H9 (cell line): Measurements from ENCODE around the gene CHCHD6. TPM values are rescaled to one million over a fixed set of nuclear protein-coding genes. Genes with fewer than 3 reads are reported as not detected.

Experiments
- DNase-seq: peaks from one replicate; pipeline ENCODE4 v3.0.0-alpha.2; 2017
- H2AFZ ChIP-seq: one replicate; pipeline ENCODE4 v1.6.1; 2013; ENCODE audit warnings: mild to moderate bottlenecking, low read length, control low read depth, moderate library complexity
- H2AK5ac ChIP-seq: 2 replicates; pipeline ENCODE4 v1.6.1; 2013; ENCODE audit warnings: low read length, control low read depth, mixed read lengths; ENCODE audit not compliant: insufficient read length
- H2BK120ac ChIP-seq: one replicate; pipeline ENCODE4 v1.6.1; 2013; ENCODE audit warnings: low read depth, mild to moderate bottlenecking, low read length, control low read depth, inconsistent platforms; ENCODE audit not compliant: poor library complexity, severe bottlenecking
- H2BK12ac ChIP-seq: 2 replicates; pipeline ENCODE4 v1.6.1; 2013; ENCODE audit warnings: low read length, control low read depth, mixed read lengths, low read depth; ENCODE audit not compliant: insufficient read length
- H2BK15ac ChIP-seq: 2 replicates; pipeline ENCODE4 v1.6.1; 2013; ENCODE audit warnings: low read depth, low read length, control low read depth
- H2BK20ac ChIP-seq: one replicate; pipeline ENCODE4 v1.6.1; 2013; ENCODE audit warnings: low read depth, mild to moderate bottlenecking, low read length, control low read depth, inconsistent platforms; ENCODE audit not compliant: poor library complexity, severe bottlenecking
- H2BK5ac ChIP-seq: 2 replicates; pipeline ENCODE4 v1.6.1; 2013; ENCODE audit warnings: low read length, control low read depth, mixed read lengths; ENCODE audit not compliant: insufficient read length
- H3K14ac ChIP-seq: 2 replicates; pipeline ENCODE4 v1.6.1; 2013; ENCODE audit warnings: low read length, control low read depth; ENCODE audit not compliant: insufficient read depth
- H3K18ac ChIP-seq: 2 replicates; pipeline ENCODE4 v1.6.1; 2013; ENCODE audit warnings: low read depth, mild to moderate bottlenecking, mixed read lengths, low read length, control low read depth; ENCODE audit not compliant: insufficient read length
- H3K23ac ChIP-seq: 2 replicates; pipeline ENCODE4 v1.6.1; 2013; ENCODE audit warnings: low read length, control low read depth, mixed read lengths, low read depth; ENCODE audit not compliant: insufficient read length
- H3K23me2 ChIP-seq: 2 replicates; pipeline ENCODE4 v1.6.1; 2013; ENCODE audit warnings: low read depth, mild to moderate bottlenecking, mixed read lengths, low read length, control low read depth; ENCODE audit not compliant: insufficient read length, poor library complexity, severe bottlenecking
- H3K27ac ChIP-seq: 2 replicates; pipeline ENCODE4 v1.5.1; 2013; ENCODE audit warnings: low read length, control low read depth, mixed read lengths, low read depth; ENCODE audit not compliant: insufficient read length
- H3K27me3 ChIP-seq: 2 replicates; pipeline ENCODE4 v1.6.1; 2013; ENCODE audit warnings: low read length, control low read depth, inconsistent platforms; ENCODE audit not compliant: insufficient read depth
- H3K4ac ChIP-seq: 2 replicates; pipeline ENCODE4 v1.6.1; 2013; ENCODE audit warnings: low read depth, mild to moderate bottlenecking, control low read depth, inconsistent platforms, low read length, moderate library complexity
- H3K4me1 ChIP-seq: 2 replicates; pipeline ENCODE4 v1.6.1; 2013; ENCODE audit warnings: low read length, control low read depth, inconsistent platforms; ENCODE audit not compliant: insufficient read depth
- H3K4me2 ChIP-seq: 2 replicates; pipeline ENCODE4 v1.6.1; 2013; ENCODE audit warnings: low read length, control low read depth, mixed read lengths; ENCODE audit not compliant: insufficient read length, insufficient read depth
- H3K56ac ChIP-seq: 2 replicates; pipeline ENCODE4 v1.6.1; 2013; ENCODE audit warnings: low read depth, mild to moderate bottlenecking, mixed read lengths, low read length, control low read depth; ENCODE audit not compliant: insufficient read length
- H3K79me1 ChIP-seq: 2 replicates; pipeline ENCODE4 v1.6.1; 2013; ENCODE audit warnings: low read depth, mild to moderate bottlenecking, moderate library complexity, low read length, control low read depth, inconsistent platforms; ENCODE audit not compliant: insufficient read depth, poor library complexity, severe bottlenecking
- H3K79me2 ChIP-seq: 2 replicates; pipeline ENCODE4 v1.6.1; 2013; ENCODE audit warnings: low read length, control low read depth, inconsistent platforms; ENCODE audit not compliant: insufficient read depth
- H3K9ac ChIP-seq: 2 replicates; pipeline ENCODE4 v1.6.1; 2013; ENCODE audit warnings: low read length, control low read depth, mixed read lengths; ENCODE audit not compliant: insufficient read length; ENCODE audit errors: extremely low read depth
- H3K9me3 ChIP-seq: one replicate; pipeline ENCODE4 v1.6.1; 2013; ENCODE audit warnings: low read depth, low read length, inconsistent platforms; ENCODE audit not compliant: control insufficient read depth
- H3T11ph ChIP-seq: one replicate; pipeline ENCODE4 v1.6.1; 2013; ENCODE audit warnings: mild to moderate bottlenecking, low read length, control low read depth, inconsistent platforms
- H4K20me1 ChIP-seq: one replicate; pipeline ENCODE4 v1.6.1; 2013; ENCODE audit not compliant: control insufficient read depth, insufficient read length, insufficient read depth
- H4K5ac ChIP-seq: 2 replicates; pipeline ENCODE4 v1.6.1; 2013; ENCODE audit warnings: low read depth, mild to moderate bottlenecking, mixed read lengths, low read length, control low read depth; ENCODE audit not compliant: insufficient read length
- H4K8ac ChIP-seq: replicated peaks from 2 replicates; pipeline ENCODE4 v1.6.1; 2013; ENCODE audit warnings: low read length, control low read depth, mixed read lengths, low read depth; ENCODE audit not compliant: insufficient read length
- H4K91ac ChIP-seq: 2 replicates; pipeline ENCODE4 v1.6.1; 2013; ENCODE audit warnings: low read depth, mild to moderate bottlenecking, moderate library complexity, mixed read lengths, low read length, control low read depth; ENCODE audit not compliant: insufficient read length
- H3K27ac Mint-ChIP-seq, 3 experiments: 2 replicates in 2 of 3; 3 replicates in 1 of 3; pipeline ENCODE4 v1.8.0; 2020 to 2021; ENCODE audit warnings: mixed read lengths in 3 of 3, mild to moderate bottlenecking in 1 of 3, moderate library complexity in 1 of 3
- H3K27me3 Mint-ChIP-seq: 2 replicates; pipeline ENCODE4 v1.8.0; 2021; ENCODE audit warnings: low read depth, mild to moderate bottlenecking, moderate library complexity, mixed read lengths
- H3K36me3 Mint-ChIP-seq, 3 experiments: 2 replicates in 2 of 3; 3 replicates in 1 of 3; pipeline ENCODE4 v1.8.0; 2020 to 2021; ENCODE audit warnings: low read depth in 3 of 3, mixed read lengths in 3 of 3; ENCODE audit not compliant: insufficient read depth in 1 of 3
- H3K4me1 Mint-ChIP-seq, 2 experiments: 2 replicates each; pipeline ENCODE4 v1.8.0; 2020; ENCODE audit warnings: mixed read lengths in 2 of 2
- H3K4me3 Mint-ChIP-seq, 2 experiments: 2 replicates in 1 of 2; 3 replicates in 1 of 2; pipeline ENCODE4 v1.8.0; 2020 to 2021; ENCODE audit warnings: mild to moderate bottlenecking in 2 of 2, mixed read lengths in 2 of 2, moderate library complexity in 1 of 2
- H3K9me3 Mint-ChIP-seq, 2 experiments: 2 replicates in 1 of 2; 3 replicates in 1 of 2; pipeline ENCODE4 v1.8.0; 2020; ENCODE audit warnings: mild to moderate bottlenecking in 2 of 2, mixed read lengths in 2 of 2, moderate library complexity in 1 of 2
- CTCF ChIP-seq: fragments of 200-600 bp; sonication (generic); conservative IDR thresholded peaks from 3 replicates; pipeline ENCODE4 v1.8.0; 2021; ENCODE audit warnings: antibody characterized with exemption, mild to moderate bottlenecking
- WGBS: extraction: QIAGEN DNeasy Blood & Tissue Kit; methylation state at CpG from one replicate; pipeline ENCODE4 v1.1.7; 2013; ENCODE audit warnings: missing lambda C conversion rate, low lambda C conversion rate, mixed read lengths; ENCODE audit not compliant: insufficient read length; ENCODE audit errors: extremely low coverage; 5-methylcytosine and 5-hydroxymethylcytosine counted together
- total RNA-seq: library from RNA; stranded (reverse); gene quantifications from 2 replicates; pipeline ENCODE4 v1.2.1, GENCODE V29; 2021

Gene CHCHD6
- total RNA-seq, 1 experiment from 2014 or later, result 34.2 TPM

- H2BK5ac ChIP-seq, result no peak overlapping the region
- peaks cover 0 to 2% (median 0%) of the 10 kb centered on the region in 3 experiments; a peak in 1 of 7 replicates for H3K36me3 Mint-ChIP-seq
- H3K27ac ChIP-seq, result no peak overlapping the region
- H3K79me1 ChIP-seq, result no peaks in the 10 kb centered on the region
- H3K4me2 ChIP-seq, result no peak overlapping the region
- H2BK12ac ChIP-seq, result no peak overlapping the region
- no peak overlapping the region for H3K56ac ChIP-seq
- H2BK15ac ChIP-seq, result no peak overlapping the region
- no peaks in the 10 kb centered on the region for H3K9me3 Mint-ChIP-seq
- no peaks in the 10 kb centered on the region for H3K79me2 ChIP-seq
- H4K8ac ChIP-seq, result no peak overlapping the region
- no peak overlapping the region for H4K91ac ChIP-seq
- H3K4me1 Mint-ChIP-seq, result no peaks in the 10 kb centered on the region
- no peak overlapping the region for H3K4me3 Mint-ChIP-seq
- no peak for DNase-seq
- no peaks in the 10 kb centered on the region for H3K27me3 Mint-ChIP-seq
- WGBS, result no CpG with 5 or more reads among the region's 1 CpG
- no peak overlapping the region for H3K18ac ChIP-seq
- H3K23ac ChIP-seq, result no peak overlapping the region
- H2BK20ac ChIP-seq, result no peak overlapping the region
- H4K20me1 ChIP-seq, result no peaks in the 10 kb centered on the region
- H3K14ac ChIP-seq, result no peak overlapping the region
- H3T11ph ChIP-seq, result no peak overlapping the region
- no peak overlapping the region for H3K9ac ChIP-seq
- no peaks in the 10 kb centered on the region for H3K23me2 ChIP-seq
- no peak overlapping the region for H4K5ac ChIP-seq
- no peak overlapping the region for H3K4ac ChIP-seq
- H3K27me3 ChIP-seq, result no peaks in the 10 kb centered on the region
- no peak overlapping the region for H2AFZ ChIP-seq
- H2BK120ac ChIP-seq, result no peak overlapping the region
- no peak overlapping the region for H3K27ac Mint-ChIP-seq
- H2AK5ac ChIP-seq, result no peak overlapping the region
- H3K4me1 ChIP-seq, result no peaks in the 10 kb centered on the region
- TF ChIP-seq CTCF, result no peak
- no peaks in the 10 kb centered on the region for H3K9me3 ChIP-seq
These were observed 169.4 kb downstream of the CHCHD6 start for GRCh38 chr3:126873416-126873815.
